H1 (cell line): ENCODE measurements around the gene DTL. TPM values are rescaled to one million over a fixed set of nuclear protein-coding genes. Genes with fewer than 3 reads are reported as not detected.

Experiments
- CREB1 ChIP-seq: IDR thresholded peaks from 2 replicates; pipeline ENCODE4 v1.6.1; 2012; ENCODE audit warnings: inconsistent platforms
- EP300 ChIP-seq, 2 experiments: IDR thresholded peaks; 1 replicate in 1 of 2; 2 replicates in 1 of 2; pipeline ENCODE4 v1.6.1; 2011 to 2012; ENCODE audit warnings: low read depth in 2 of 2, low read length in 2 of 2, mild to moderate bottlenecking in 2 of 2, borderline replicate concordance in 1 of 2, inconsistent platforms in 1 of 2, moderate library complexity in 1 of 2
- PHF8 ChIP-seq: fragments of 200-600 bp; sonication (generic); conservative IDR thresholded peaks from 2 replicates; pipeline ENCODE4 v1.7.1; 2012; ENCODE audit warnings: low read depth, mild to moderate bottlenecking, inconsistent platforms, low read length, moderate library complexity
- SAP30 ChIP-seq: fragments of 300-600 bp; sonication (generic); IDR thresholded peaks from 2 replicates; pipeline ENCODE4 v1.7.1; 2012; ENCODE audit warnings: low read length, moderate library complexity, mild to moderate bottlenecking, inconsistent platforms; ENCODE audit not compliant: insufficient read depth, insufficient replicate concordance
- SIN3A ChIP-seq, 2 experiments: IDR thresholded peaks in 1 of 2; conservative IDR thresholded peaks in 1 of 2; 2 replicates each; pipeline ENCODE4 v1.6.1; 2011 to 2012; ENCODE audit warnings: low read length in 2 of 2, improper control_type of control experiment in 1 of 2, low read depth in 1 of 2, mild to moderate bottlenecking in 1 of 2
- SP2 ChIP-seq: IDR thresholded peaks from 2 replicates; pipeline ENCODE4 v1.6.1; 2012; ENCODE audit warnings: mild to moderate bottlenecking, low read length, inconsistent platforms
- SRF ChIP-seq: IDR thresholded peaks from 2 replicates; pipeline ENCODE4 v1.6.1; 2011; ENCODE audit warnings: mild to moderate bottlenecking, low read depth, low read length, moderate library complexity
- TEAD4 ChIP-seq: IDR thresholded peaks from 2 replicates; pipeline ENCODE4 v1.6.1; 2012; ENCODE audit warnings: low read depth, low read length, inconsistent platforms, mixed read lengths
- ZNF274 ChIP-seq: IDR thresholded peaks from 2 replicates; pipeline ENCODE4 v1.7.0; 2012; ENCODE audit warnings: low read length, borderline replicate concordance; ENCODE audit errors: extremely low read depth
- polyA plus RNA-seq, 7 experiments: library from polyadenylated mRNA; depleted of rRNA in 3 of 7; stranded (reverse) in 5 of 7; unstranded in 2 of 7; fragments of >200 nt in 5 of 7; fragments of 200-250 nt in 2 of 7; gene quantifications; 1 replicate in 5 of 7; 2 replicates in 1 of 7; 4 replicates in 1 of 7; pipeline versions ENCODE4 v1.2.1 to v1.2.3, GENCODE V29; 2011 to 2013; ENCODE audit warnings: missing spikeins in 2 of 7, mixed read lengths in 2 of 7
- total RNA-seq: library from RNA; stranded (reverse); fragmentation: NEBNext Ultra II Directional; extraction: Animal tissue kit (Norgen Biotek cat#: 25700); gene quantifications from 2 replicates; pipeline ENCODE4 v1.2.1, GENCODE V29; 2021
- TF ChIP-seq, protein P1 (sequence below): fragments of 300-600 bp; sonication (generic); IDR thresholded peaks from 2 replicates; pipeline ENCODE4 v1.7.1; 2012; ENCODE audit warnings: low read length, moderate library complexity, mild to moderate bottlenecking, inconsistent platforms; ENCODE audit not compliant: insufficient replicate concordance

DTL gene
- total and polyA plus RNA-seq, 2 of the 8 experiments (the other 6 are each of a cell fraction or from before 2014, with no cell fraction given): 36.0 to 46.9 TPM

- TF ChIP-seq, protein P1, sequence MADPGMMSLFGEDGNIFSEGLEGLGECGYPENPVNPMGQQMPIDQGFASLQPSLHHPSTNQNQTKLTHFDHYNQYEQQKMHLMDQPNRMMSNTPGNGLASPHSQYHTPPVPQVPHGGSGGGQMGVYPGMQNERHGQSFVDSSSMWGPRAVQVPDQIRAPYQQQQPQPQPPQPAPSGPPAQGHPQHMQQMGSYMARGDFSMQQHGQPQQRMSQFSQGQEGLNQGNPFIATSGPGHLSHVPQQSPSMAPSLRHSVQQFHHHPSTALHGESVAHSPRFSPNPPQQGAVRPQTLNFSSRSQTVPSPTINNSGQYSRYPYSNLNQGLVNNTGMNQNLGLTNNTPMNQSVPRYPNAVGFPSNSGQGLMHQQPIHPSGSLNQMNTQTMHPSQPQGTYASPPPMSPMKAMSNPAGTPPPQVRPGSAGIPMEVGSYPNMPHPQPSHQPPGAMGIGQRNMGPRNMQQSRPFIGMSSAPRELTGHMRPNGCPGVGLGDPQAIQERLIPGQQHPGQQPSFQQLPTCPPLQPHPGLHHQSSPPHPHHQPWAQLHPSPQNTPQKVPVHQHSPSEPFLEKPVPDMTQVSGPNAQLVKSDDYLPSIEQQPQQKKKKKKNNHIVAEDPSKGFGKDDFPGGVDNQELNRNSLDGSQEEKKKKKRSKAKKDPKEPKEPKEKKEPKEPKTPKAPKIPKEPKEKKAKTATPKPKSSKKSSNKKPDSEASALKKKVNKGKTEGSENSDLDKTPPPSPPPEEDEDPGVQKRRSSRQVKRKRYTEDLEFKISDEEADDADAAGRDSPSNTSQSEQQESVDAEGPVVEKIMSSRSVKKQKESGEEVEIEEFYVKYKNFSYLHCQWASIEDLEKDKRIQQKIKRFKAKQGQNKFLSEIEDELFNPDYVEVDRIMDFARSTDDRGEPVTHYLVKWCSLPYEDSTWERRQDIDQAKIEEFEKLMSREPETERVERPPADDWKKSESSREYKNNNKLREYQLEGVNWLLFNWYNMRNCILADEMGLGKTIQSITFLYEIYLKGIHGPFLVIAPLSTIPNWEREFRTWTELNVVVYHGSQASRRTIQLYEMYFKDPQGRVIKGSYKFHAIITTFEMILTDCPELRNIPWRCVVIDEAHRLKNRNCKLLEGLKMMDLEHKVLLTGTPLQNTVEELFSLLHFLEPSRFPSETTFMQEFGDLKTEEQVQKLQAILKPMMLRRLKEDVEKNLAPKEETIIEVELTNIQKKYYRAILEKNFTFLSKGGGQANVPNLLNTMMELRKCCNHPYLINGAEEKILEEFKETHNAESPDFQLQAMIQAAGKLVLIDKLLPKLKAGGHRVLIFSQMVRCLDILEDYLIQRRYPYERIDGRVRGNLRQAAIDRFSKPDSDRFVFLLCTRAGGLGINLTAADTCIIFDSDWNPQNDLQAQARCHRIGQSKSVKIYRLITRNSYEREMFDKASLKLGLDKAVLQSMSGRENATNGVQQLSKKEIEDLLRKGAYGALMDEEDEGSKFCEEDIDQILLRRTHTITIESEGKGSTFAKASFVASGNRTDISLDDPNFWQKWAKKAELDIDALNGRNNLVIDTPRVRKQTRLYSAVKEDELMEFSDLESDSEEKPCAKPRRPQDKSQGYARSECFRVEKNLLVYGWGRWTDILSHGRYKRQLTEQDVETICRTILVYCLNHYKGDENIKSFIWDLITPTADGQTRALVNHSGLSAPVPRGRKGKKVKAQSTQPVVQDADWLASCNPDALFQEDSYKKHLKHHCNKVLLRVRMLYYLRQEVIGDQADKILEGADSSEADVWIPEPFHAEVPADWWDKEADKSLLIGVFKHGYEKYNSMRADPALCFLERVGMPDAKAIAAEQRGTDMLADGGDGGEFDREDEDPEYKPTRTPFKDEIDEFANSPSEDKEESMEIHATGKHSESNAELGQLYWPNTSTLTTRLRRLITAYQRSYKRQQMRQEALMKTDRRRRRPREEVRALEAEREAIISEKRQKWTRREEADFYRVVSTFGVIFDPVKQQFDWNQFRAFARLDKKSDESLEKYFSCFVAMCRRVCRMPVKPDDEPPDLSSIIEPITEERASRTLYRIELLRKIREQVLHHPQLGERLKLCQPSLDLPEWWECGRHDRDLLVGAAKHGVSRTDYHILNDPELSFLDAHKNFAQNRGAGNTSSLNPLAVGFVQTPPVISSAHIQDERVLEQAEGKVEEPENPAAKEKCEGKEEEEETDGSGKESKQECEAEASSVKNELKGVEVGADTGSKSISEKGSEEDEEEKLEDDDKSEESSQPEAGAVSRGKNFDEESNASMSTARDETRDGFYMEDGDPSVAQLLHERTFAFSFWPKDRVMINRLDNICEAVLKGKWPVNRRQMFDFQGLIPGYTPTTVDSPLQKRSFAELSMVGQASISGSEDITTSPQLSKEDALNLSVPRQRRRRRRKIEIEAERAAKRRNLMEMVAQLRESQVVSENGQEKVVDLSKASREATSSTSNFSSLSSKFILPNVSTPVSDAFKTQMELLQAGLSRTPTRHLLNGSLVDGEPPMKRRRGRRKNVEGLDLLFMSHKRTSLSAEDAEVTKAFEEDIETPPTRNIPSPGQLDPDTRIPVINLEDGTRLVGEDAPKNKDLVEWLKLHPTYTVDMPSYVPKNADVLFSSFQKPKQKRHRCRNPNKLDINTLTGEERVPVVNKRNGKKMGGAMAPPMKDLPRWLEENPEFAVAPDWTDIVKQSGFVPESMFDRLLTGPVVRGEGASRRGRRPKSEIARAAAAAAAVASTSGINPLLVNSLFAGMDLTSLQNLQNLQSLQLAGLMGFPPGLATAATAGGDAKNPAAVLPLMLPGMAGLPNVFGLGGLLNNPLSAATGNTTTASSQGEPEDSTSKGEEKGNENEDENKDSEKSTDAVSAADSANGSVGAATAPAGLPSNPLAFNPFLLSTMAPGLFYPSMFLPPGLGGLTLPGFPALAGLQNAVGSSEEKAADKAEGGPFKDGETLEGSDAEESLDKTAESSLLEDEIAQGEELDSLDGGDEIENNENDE: no peak
- TF ChIP-seq SRF: no peak
- TF ChIP-seq SP2: no peak
- no peak for TF ChIP-seq ZNF274
- no peak for TF ChIP-seq SAP30
- TF ChIP-seq EP300 (IDR thresholded peaks at IDR 0.05; ENCODE audit: borderline replicate concordance in 1 of 2, low read depth in 2 of 2, low read length in 2 of 2): no peak
- TF ChIP-seq CREB1: no peak
- no peak for TF ChIP-seq SIN3A (conservative IDR thresholded peaks at IDR 0.05 in 1 of 2, IDR thresholded peaks at IDR 0.05 in 1 of 2; ENCODE audit: low read depth in 1 of 2, low read length in 2 of 2)
- TF ChIP-seq PHF8: no peak
- no peak for TF ChIP-seq TEAD4
- TF ChIP-seq, all 59 proteins: peak for 0
Observed at GRCh38 chr1:212119397-212119837, 83.9 kb downstream of the DTL start (continued).
